Measurements from ENCODE around the gene BTD.

DNA sequence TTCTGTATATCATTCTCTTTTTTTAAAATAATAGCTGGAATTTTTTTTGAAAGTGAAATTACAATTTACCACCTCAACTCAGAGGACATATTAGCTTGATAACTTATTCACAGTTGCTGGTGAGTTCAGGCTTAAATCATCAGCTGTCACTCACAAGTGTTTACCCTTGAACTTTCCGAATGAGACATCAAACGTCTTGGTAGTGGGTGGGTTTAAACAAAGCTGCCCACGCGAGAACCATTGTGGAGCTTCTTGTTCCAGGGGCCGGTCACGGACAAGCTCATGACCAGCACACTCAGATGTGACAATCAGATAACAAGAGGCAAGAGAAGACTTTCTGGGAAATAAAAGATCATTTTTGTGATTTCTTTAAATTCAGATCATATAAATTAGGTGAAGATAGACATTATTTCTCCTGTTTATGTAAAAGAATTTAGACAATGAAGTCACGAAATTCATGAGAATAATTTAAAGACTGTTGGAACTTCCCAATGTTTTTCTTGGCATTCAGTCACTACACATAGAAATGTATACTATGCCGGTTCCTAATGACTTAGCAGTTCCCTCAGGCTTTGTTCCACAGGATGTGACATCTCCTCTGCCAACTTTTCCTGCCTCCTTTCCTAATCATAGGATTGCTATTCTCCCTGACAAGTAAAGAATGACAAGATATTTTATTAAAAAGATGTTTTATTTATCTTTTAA is 29.3 kb downstream of the BTD start:
- TF ChIP-seq, protein P1, sequence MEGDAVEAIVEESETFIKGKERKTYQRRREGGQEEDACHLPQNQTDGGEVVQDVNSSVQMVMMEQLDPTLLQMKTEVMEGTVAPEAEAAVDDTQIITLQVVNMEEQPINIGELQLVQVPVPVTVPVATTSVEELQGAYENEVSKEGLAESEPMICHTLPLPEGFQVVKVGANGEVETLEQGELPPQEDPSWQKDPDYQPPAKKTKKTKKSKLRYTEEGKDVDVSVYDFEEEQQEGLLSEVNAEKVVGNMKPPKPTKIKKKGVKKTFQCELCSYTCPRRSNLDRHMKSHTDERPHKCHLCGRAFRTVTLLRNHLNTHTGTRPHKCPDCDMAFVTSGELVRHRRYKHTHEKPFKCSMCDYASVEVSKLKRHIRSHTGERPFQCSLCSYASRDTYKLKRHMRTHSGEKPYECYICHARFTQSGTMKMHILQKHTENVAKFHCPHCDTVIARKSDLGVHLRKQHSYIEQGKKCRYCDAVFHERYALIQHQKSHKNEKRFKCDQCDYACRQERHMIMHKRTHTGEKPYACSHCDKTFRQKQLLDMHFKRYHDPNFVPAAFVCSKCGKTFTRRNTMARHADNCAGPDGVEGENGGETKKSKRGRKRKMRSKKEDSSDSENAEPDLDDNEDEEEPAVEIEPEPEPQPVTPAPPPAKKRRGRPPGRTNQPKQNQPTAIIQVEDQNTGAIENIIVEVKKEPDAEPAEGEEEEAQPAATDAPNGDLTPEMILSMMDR (IDR thresholded peaks at IDR 0.05) = no peak
- TF ChIP-seq EZH2 (IDR thresholded peaks at IDR 0.05) (no peak), EZH2phosphoT487 (IDR thresholded peaks at IDR 0.05) (no peak)

Measured in neural progenitor cell (in vitro differentiated cells).